ENCODE data around the gene ARHGAP15. TPM values are rescaled to one million over a fixed set of nuclear protein-coding genes. Genes with fewer than 3 reads are reported as not detected.

Gene ARHGAP15
- total and polyA plus RNA-seq, 3 donors from 2014 or later = 2.2 to 15.0 (median 7.7) TPM

GRCh38 chr2:143486976-143487375 lies 357.8 kb downstream of the ARHGAP15 start:
- no peak for DNase-seq
- Histone ChIP-seq H3K27ac (no peak overlapping the region), H3K36me3 (ENCODE audit: low read depth, missing control alignments) (no peaks in the 10 kb centered on the region), H3K4me1 (no peaks in the 10 kb centered on the region), H3K4me3 (no peak overlapping the region), H3K27me3 (no peaks in the 10 kb centered on the region), H3K9me3 (no peaks in the 10 kb centered on the region)
- intact Hi-C loops (cut with DNase I; ENCODE audit: low total_unique reads) = no loop called here
- TF ChIP-seq CTCF (IDR thresholded peaks at IDR 0.05) (no peak), POLR2A (IDR thresholded peaks at IDR 0.05) (no peak)
- WGBS, 2 donors = 53 to 62% methylated on average over 1 of the region's 1 CpG

GRCh38 chr2:143489145-143489544 lies 359.9 kb downstream of the ARHGAP15 start:
- Histone ChIP-seq H3K27me3 (no peaks in the 10 kb centered on the region), H3K4me1 (no peaks in the 10 kb centered on the region), H3K9me3 (no peaks in the 10 kb centered on the region), H3K36me3 (ENCODE audit: low read depth, missing control alignments) (no peaks in the 10 kb centered on the region), H3K27ac (no peak overlapping the region), H3K4me3 (no peak overlapping the region)
- no peak for DNase-seq
- TF ChIP-seq POLR2A (IDR thresholded peaks at IDR 0.05) (no peak), CTCF (IDR thresholded peaks at IDR 0.05) (no peak)
- WGBS, 2 donors = 64 to 74% methylated on average over 3 of the region's 3 CpGs
- intact Hi-C loops (cut with DNase I; ENCODE audit: low total_unique reads) = no loop called here

GRCh38 chr2:143491131-143491530 lies 361.9 kb downstream of the ARHGAP15 start:
- intact Hi-C loops (cut with DNase I; ENCODE audit: low total_unique reads) = no loop called here
- WGBS, 2 donors = 62 to 66% methylated on average over 2 of the region's 2 CpGs
- no peak for DNase-seq

GRCh38 chr2:143493339-143493738 lies 364.1 kb downstream of the ARHGAP15 start:
- no peak for DNase-seq

More at GRCh38 chr2:143491131-143491530, 361.9 kb downstream of the ARHGAP15 start:
- Histone ChIP-seq H3K27ac (no peak overlapping the region), H3K9me3 (no peaks in the 10 kb centered on the region), H3K36me3 (ENCODE audit: low read depth, missing control alignments) (no peaks in the 10 kb centered on the region), H3K4me3 (no peak overlapping the region), H3K27me3 (no peaks in the 10 kb centered on the region), H3K4me1 (no peaks in the 10 kb centered on the region)
- no peak for TF ChIP-seq CTCF (IDR thresholded peaks at IDR 0.05)

More at GRCh38 chr2:143493339-143493738, 364.1 kb downstream of the ARHGAP15 start:
- intact Hi-C loops (cut with DNase I; ENCODE audit: low total_unique reads) = no loop called here
- WGBS, 2 donors = 80 to 90% methylated on average over 1 of the region's 1 CpG
- H3K36me3 ChIP-seq (ENCODE audit: low read depth, missing control alignments) = no peaks in the 10 kb centered on the region
- H3K4me3 ChIP-seq = no peak overlapping the region
- H3K4me1 ChIP-seq = no peaks in the 10 kb centered on the region
- H3K27me3 ChIP-seq = no peaks in the 10 kb centered on the region
- TF ChIP-seq POLR2A (IDR thresholded peaks at IDR 0.05) (no peak), CTCF (IDR thresholded peaks at IDR 0.05) (no peak)
- H3K27ac ChIP-seq = no peak overlapping the region
- H3K9me3 ChIP-seq = no peaks in the 10 kb centered on the region
